GM12873 (cell line): ENCODE data around the gene PCCA.

Experiments used
- TF ChIP-seq, protein P1 (sequence below): IDR thresholded peaks from 2 replicates; pipeline ENCODE4 v1.5.1; 2012; ENCODE audit warnings: low read depth, mild to moderate bottlenecking, moderate library complexity, low read length, control low read depth; ENCODE audit not compliant: insufficient read depth; ENCODE audit errors: missing control alignments

PCCA gene

DNA sequence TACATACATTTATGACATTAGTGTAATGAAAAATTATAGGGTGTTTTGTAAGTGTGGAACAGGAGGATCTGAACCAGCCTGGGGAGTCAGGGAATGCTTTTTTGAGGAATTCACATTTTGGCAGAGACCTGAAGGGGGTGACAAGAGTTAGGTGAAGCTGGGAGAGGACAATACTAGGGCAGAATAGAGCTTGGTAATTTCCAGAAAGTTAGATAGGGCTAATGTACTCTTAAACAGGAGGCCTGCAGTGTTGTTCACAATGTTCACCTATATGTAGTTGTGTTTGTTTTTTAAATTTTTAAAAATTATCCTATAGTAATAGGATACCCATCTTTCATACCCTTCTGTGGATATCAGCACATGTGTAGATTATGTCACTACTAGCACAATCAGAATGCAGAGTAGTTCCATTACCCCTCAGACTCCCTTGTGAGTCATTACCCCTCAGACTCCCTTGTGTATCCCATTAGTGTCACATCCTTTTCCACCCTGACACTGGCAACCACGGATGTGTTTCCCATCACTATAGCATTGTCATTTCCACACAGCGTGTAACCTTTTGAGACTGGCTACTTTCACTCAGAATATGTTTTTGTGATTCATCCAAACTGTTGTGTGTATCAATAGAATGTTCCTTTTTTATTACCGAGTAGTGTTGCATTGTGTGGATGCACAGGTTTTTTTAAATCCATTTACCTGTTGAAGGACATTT, 43.1 kb downstream of the PCCA start:
- TF ChIP-seq, protein P1, sequence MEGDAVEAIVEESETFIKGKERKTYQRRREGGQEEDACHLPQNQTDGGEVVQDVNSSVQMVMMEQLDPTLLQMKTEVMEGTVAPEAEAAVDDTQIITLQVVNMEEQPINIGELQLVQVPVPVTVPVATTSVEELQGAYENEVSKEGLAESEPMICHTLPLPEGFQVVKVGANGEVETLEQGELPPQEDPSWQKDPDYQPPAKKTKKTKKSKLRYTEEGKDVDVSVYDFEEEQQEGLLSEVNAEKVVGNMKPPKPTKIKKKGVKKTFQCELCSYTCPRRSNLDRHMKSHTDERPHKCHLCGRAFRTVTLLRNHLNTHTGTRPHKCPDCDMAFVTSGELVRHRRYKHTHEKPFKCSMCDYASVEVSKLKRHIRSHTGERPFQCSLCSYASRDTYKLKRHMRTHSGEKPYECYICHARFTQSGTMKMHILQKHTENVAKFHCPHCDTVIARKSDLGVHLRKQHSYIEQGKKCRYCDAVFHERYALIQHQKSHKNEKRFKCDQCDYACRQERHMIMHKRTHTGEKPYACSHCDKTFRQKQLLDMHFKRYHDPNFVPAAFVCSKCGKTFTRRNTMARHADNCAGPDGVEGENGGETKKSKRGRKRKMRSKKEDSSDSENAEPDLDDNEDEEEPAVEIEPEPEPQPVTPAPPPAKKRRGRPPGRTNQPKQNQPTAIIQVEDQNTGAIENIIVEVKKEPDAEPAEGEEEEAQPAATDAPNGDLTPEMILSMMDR: no peak

DNA sequence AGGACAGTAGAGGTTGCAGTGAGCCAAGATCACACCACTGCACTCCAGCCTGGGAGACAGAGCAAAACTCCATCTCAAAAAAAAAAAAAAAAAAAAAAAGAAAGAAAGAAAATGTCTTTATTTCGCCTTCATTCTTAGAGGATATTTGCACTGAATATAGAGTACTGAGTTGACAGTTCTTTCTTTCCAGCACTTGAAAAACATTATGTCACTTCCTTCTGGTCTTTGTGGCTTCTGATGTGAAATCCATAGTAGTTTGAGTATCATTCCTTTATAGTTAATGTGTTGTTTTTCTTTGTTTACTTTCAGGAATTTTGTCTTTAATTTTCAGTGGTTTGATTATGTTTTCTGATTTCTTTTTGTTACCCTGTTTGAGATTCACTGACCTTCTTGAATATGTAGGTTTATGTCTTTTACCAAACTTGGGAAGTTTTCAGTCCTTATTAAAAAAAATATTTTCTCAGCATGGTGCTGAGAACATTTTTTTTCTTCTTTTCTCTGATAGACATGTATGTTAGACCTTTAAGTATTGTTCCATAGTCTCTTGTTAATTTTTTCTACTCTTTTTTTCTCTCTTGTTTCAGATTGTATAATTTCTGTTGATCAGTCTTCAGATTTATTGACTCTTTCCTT, 50.1 kb downstream of the PCCA start:
- TF ChIP-seq, protein P1: no peak

DNA sequence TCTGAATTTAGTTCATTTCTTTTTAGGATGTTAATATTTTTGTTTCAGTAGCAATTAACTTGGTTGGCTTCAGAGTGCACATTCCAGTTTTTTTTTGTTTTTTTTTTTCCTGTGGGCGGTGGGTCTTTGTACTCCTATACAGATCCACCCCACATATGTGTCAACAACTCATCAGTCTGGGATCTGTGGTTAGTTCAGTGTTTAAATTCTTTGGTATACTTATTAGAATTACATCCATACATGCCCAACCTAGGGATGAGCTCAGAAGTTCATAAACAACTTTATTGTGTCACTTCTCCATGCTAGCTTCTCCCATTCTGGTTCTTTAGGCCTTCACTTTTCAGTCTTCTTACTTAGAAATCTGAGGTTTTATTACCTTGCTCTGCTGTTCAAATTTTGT, 50.9 kb downstream of the PCCA start:
- TF ChIP-seq, protein P1: no peak

DNA sequence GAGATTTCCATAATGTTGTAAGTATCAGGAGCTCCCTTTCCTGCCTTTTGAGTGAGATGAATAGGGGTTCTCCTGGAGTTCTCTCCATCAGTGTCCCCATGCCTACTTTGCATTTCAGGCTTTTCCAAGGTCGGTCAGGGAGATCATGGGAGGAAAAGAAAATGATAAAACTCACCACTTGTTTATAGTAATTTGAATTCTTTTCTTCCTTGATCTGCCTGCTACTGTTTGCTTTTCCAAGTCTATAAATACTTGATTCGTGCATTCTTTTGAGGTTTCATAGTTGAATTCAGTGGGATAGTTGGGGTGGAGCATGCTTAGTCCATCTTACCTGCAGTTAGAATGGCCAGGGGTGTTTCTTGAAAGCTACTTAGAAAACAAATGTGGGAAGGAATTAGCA, 51.5 kb downstream of the PCCA start:
- TF ChIP-seq, protein P1: no peak

- TF ChIP-seq, protein P1: no peak
Observed at GRCh38 chr13:100146534-100146933, 57.6 kb downstream of the PCCA start.

DNA sequence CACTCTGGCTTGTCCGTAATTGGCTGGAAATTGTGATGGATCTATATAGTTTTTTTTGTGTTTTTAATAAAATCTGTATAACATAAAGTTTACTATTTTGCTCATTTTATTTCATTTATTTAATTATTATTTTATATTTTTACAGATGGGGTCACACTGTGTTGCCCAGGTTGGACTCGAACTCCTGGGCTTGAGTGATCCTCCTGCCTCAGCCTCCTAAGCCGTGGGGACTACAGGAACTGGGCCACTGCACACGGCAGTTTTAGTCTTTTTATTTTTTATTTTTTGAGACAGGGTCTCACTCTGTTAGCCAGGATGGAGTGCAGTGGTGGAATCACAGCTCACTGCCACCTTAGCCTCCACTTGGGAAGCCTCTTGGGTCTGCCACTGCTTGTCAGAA, 58.9 kb downstream of the PCCA start:
- TF ChIP-seq, protein P1: no peak

DNA sequence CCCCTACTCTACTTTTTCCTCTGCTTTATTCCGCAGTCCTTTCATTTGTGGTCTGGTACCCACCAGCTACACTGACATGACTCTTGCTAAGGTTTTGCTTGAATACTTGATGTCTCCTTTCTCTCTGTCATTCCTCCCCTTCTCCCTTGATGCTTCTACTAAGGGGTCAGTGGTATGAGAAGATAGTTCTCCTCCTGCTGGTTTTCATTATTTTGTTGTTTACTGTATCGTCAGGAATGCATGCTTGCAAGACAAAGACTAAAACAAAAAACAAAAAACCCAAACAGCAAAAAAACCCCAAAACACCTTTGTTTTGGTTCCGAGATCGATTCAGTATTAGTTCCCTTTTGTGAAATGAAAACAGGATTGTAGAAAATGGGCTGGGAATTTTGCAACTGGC, 59.5 kb downstream of the PCCA start:
- TF ChIP-seq, protein P1: no peak
